Measurements from ENCODE around the gene TMEM176B. TPM values are rescaled to one million over a fixed set of nuclear protein-coding genes. Genes with fewer than 3 reads are reported as not detected.

The TMEM176B gene
- total and polyA plus RNA-seq, 2 of the 13 experiments (the other 11 are each of a cell fraction or from before 2014, with no cell fraction given): not detected

- 41% methylated on average over 8 of the region's 8 CpGs for WGBS (ENCODE audit: low lambda C conversion rate)
- Histone ChIP-seq H3K9me3 (ENCODE audit: low read length) (no peaks in the 10 kb centered on the region), H2AFZ (ENCODE audit: low read length) (no peak overlapping the region), H3K79me2 (ENCODE audit: insufficient read depth, low read length) (no peaks in the 10 kb centered on the region), H3K27ac (ENCODE audit: extremely low read length, insufficient read depth, low read length) (no peak overlapping the region), H4K20me1 (ENCODE audit: insufficient read depth, low read length) (no peaks in the 10 kb centered on the region), H3K9ac (ENCODE audit: insufficient read depth, low read depth, low read length) (no peak overlapping the region), H3K36me3 (replicated peaks in 1 of 2; ENCODE audit: control insufficient read depth in 1 of 2, insufficient read depth in 2 of 2, low read length in 2 of 2) (no peaks in the 10 kb centered on the region), H3K27me3 (ENCODE audit: control insufficient read depth in 1 of 2, insufficient read depth in 2 of 2, low read length in 2 of 2) (peaks cover 6 to 48% of the 10 kb centered on the region in 2 experiments), H3K4me3 (replicated peaks in 1 of 3; ENCODE audit: insufficient read depth in 1 of 3, low read depth in 2 of 3, low read length in 3 of 3) (no peak overlapping the region), H3K4me1 (ENCODE audit: insufficient read depth, low read length) (no peaks in the 10 kb centered on the region), H3K4me2 (ENCODE audit: low read depth, low read length) (no peak overlapping the region)
- FAIRE-seq: no peak
- intact Hi-C loops (cut with micrococcal nuclease; ENCODE audit: unreplicated experiment): no loop called here
- no peak for ATAC-seq
- ChIA-PET CTCF (ENCODE audit: low intra/inter-chr PET ratio, low total read pairs) (no interaction called here), POLR2A (no interaction called here)
- DNase-seq (ENCODE audit: low spot score): no peak
- TF ChIP-seq ZNF513 (CRISPR knock-in tag; conservative IDR thresholded peaks at IDR 0.05) (no peak), FOXO4 (CRISPR knock-in tag; conservative IDR thresholded peaks at IDR 0.05) (no peak), RFX3 (CRISPR knock-in tag; IDR thresholded peaks at IDR 0.05) (no peak)
- in situ Hi-C loops (cut with HindIII; ENCODE audit: extremely low pct_ligation_motif_present, low pct_unique_long_range_greater_than_20kb): no loop called here
- BruUV-seq (replicated peaks): no TSS peak
Observed at GRCh38 chr7:150848111-150848510, 47.9 kb upstream of the TMEM176B start.

GRCh38 chr7:150847536-150847935 is 47.4 kb upstream of the TMEM176B start:
- CTCF ChIA-PET (ENCODE audit: low intra/inter-chr PET ratio, low total read pairs): no interaction called here
- H3K27me3 ChIP-seq (ENCODE audit: control insufficient read depth in 1 of 2, insufficient read depth in 2 of 2, low read length in 2 of 2): peaks cover 6 to 42% of the 10 kb centered on the region in 2 experiments
- POLR2A ChIA-PET: no interaction called here
- H3K4me1 ChIP-seq (ENCODE audit: insufficient read depth, low read length): no peaks in the 10 kb centered on the region
- H3K4me3 ChIP-seq (replicated peaks in 1 of 3; ENCODE audit: insufficient read depth in 1 of 3, low read depth in 2 of 3, low read length in 3 of 3): no peak overlapping the region
- H4K20me1 ChIP-seq (ENCODE audit: insufficient read depth, low read length): no peaks in the 10 kb centered on the region
- no peak for DNase-seq (ENCODE audit: low spot score)
- FAIRE-seq: no peak
- H3K9ac ChIP-seq (ENCODE audit: insufficient read depth, low read depth, low read length): no peak overlapping the region
- WGBS (ENCODE audit: low lambda C conversion rate): 23% methylated on average over 4 of the region's 5 CpGs
- TF ChIP-seq RNF2 (conservative IDR thresholded peaks at IDR 0.05; ENCODE audit: low read depth) (no peak), MTF1 (CRISPR knock-in tag; IDR thresholded peaks at IDR 0.05) (no peak), ZFP90 (CRISPR knock-in tag; IDR thresholded peaks at IDR 0.05; ENCODE audit: borderline replicate concordance) (no peak), SNAPC2 (CRISPR knock-in tag; IDR thresholded peaks at IDR 0.05) (no peak), ZNF292 (CRISPR knock-in tag; IDR thresholded peaks at IDR 0.05; ENCODE audit: borderline replicate concordance, low read depth) (no peak), KAT7 (CRISPR knock-in tag; IDR thresholded peaks at IDR 0.05; ENCODE audit: borderline replicate concordance) (no peak), STAT5B (CRISPR knock-in tag; IDR thresholded peaks at IDR 0.05) (no peak)
- no peak for ATAC-seq
- no peak overlapping the region for H2AFZ ChIP-seq (ENCODE audit: low read length)
- H3K27ac ChIP-seq (ENCODE audit: extremely low read length, insufficient read depth, low read length): no peak overlapping the region
- H3K36me3 ChIP-seq (replicated peaks in 1 of 2; ENCODE audit: control insufficient read depth in 1 of 2, insufficient read depth in 2 of 2, low read length in 2 of 2): no peaks in the 10 kb centered on the region
- H3K79me2 ChIP-seq (ENCODE audit: insufficient read depth, low read length): no peaks in the 10 kb centered on the region
- H3K9me3 ChIP-seq (ENCODE audit: low read length): no peaks in the 10 kb centered on the region
- H3K4me2 ChIP-seq (ENCODE audit: low read depth, low read length): no peak overlapping the region
- intact Hi-C loops (cut with micrococcal nuclease; ENCODE audit: unreplicated experiment): no loop called here
- in situ Hi-C loops (cut with HindIII; ENCODE audit: extremely low pct_ligation_motif_present, low pct_unique_long_range_greater_than_20kb): no loop called here
- no TSS peak for BruUV-seq (replicated peaks)
